CD14-positive monocyte (primary cell): ENCODE measurements around the gene GGT7. TPM values are rescaled to one million over a fixed set of nuclear protein-coding genes. Genes with fewer than 3 reads are reported as not detected.

Experiments
- DNase-seq, 3 donors: peaks; one replicate each; pipeline ENCODE4 v3.0.0-alpha.2; 2011 to 2022
- H2AFZ ChIP-seq: 2 replicates; pipeline ENCODE4 v1.6.0; 2012; ENCODE audit warnings: mild to moderate bottlenecking, low read depth, low read length, inconsistent platforms; ENCODE audit not compliant: insufficient read depth, poor library complexity, severe bottlenecking
- H3K27ac ChIP-seq, 2 donors: 1 replicate in 1 of 2; 2 replicates in 1 of 2; pipeline ENCODE4 v1.5.1; 2012 to 2013; ENCODE audit warnings: low read length in 2 of 2, control low read depth in 1 of 2, inconsistent platforms in 1 of 2, low read depth in 1 of 2, mild to moderate bottlenecking in 1 of 2
- H3K27me3 ChIP-seq, 2 donors: one replicate each; pipeline versions ENCODE4 v1.6.0 to v1.6.1; 2011 to 2013; ENCODE audit warnings: low read length in 2 of 2; ENCODE audit not compliant: control insufficient read depth in 2 of 2, insufficient read depth in 2 of 2
- H3K36me3 ChIP-seq, 2 donors: replicated peaks in 1 of 2; 1 replicate in 1 of 2; 2 replicates in 1 of 2; pipeline versions ENCODE4 v1.5.1 to v1.6.1; 2012 to 2013; ENCODE audit warnings: low read length in 2 of 2, control low read depth in 1 of 2, inconsistent platforms in 1 of 2, mild to moderate bottlenecking in 1 of 2; ENCODE audit not compliant: insufficient read depth in 2 of 2, control insufficient read depth in 1 of 2
- H3K4me1 ChIP-seq, 2 donors: 1 replicate in 1 of 2; 2 replicates in 1 of 2; pipeline versions ENCODE4 v1.5.1 to v1.6.1; 2012 to 2013; ENCODE audit warnings: low read length in 2 of 2, control low read depth in 1 of 2, inconsistent platforms in 1 of 2, mild to moderate bottlenecking in 1 of 2, moderate library complexity in 1 of 2; ENCODE audit not compliant: insufficient read depth in 2 of 2, control insufficient read depth in 1 of 2
- H3K4me2 ChIP-seq: replicated peaks from 2 replicates; pipeline ENCODE3; 2012; ENCODE audit warnings: low read length, moderate library complexity, mild to moderate bottlenecking; ENCODE audit not compliant: poor library complexity, severe bottlenecking; ENCODE audit errors: extremely low read depth
- H3K4me3 ChIP-seq, 3 experiments: fragments of 200-600 bp in 1 of 3; sonication (generic) in 1 of 3; replicated peaks in 1 of 3; 1 replicate in 2 of 3; 2 replicates in 1 of 3; pipeline ENCODE4 v1.5.1; 2011 to 2013; ENCODE audit warnings: low read length in 3 of 3, mild to moderate bottlenecking in 3 of 3, control low read depth in 2 of 3, low read depth in 2 of 3, inconsistent platforms in 1 of 3, moderate library complexity in 1 of 3
- H3K79me2 ChIP-seq: 2 replicates; pipeline ENCODE4 v1.6.0; 2012; ENCODE audit warnings: mild to moderate bottlenecking, control low read depth, inconsistent platforms, low read length, moderate library complexity; ENCODE audit not compliant: insufficient read depth
- H3K9ac ChIP-seq: 2 replicates; pipeline ENCODE4 v1.6.0; 2017; ENCODE audit warnings: low read length, mild to moderate bottlenecking; ENCODE audit not compliant: insufficient read depth, poor library complexity, severe bottlenecking
- H3K9me3 ChIP-seq, 2 donors: replicated peaks in 1 of 2; 1 replicate in 1 of 2; 2 replicates in 1 of 2; pipeline versions ENCODE4 v1.5.1 to v1.6.1; 2012 to 2013; ENCODE audit warnings: low read length in 2 of 2, control low read depth in 1 of 2; ENCODE audit not compliant: control insufficient read depth in 1 of 2, insufficient read depth in 1 of 2
- H4K20me1 ChIP-seq: 2 replicates; pipeline ENCODE4 v1.6.0; 2012; ENCODE audit warnings: mild to moderate bottlenecking, low read length, control low read depth, moderate library complexity; ENCODE audit not compliant: insufficient read depth
- H3K27ac Mint-ChIP-seq, 7 donors: one replicate each; pipeline ENCODE4 v1.8.0; 2020; ENCODE audit warnings: mild to moderate bottlenecking in 7 of 7, mixed read lengths in 7 of 7, moderate library complexity in 6 of 7, inconsistent platforms in 2 of 7
- H3K27me3 Mint-ChIP-seq, 3 donors: one replicate each; pipeline ENCODE4 v1.8.0; 2021 to 2022; ENCODE audit warnings: low read depth in 3 of 3, mild to moderate bottlenecking in 3 of 3, mixed read lengths in 3 of 3, moderate library complexity in 3 of 3, inconsistent platforms in 1 of 3
- H3K36me3 Mint-ChIP-seq, 2 donors: one replicate each; pipeline ENCODE4 v1.8.0; 2020; ENCODE audit warnings: mixed read lengths in 2 of 2, inconsistent platforms in 1 of 2, mild to moderate bottlenecking in 1 of 2
- H3K4me1 Mint-ChIP-seq: one replicate; pipeline ENCODE4 v1.8.0; 2020; ENCODE audit warnings: mild to moderate bottlenecking, mixed read lengths
- H3K4me3 Mint-ChIP-seq, 2 donors: one replicate each; pipeline ENCODE4 v1.8.0; 2020; ENCODE audit warnings: mild to moderate bottlenecking in 2 of 2, mixed read lengths in 2 of 2, moderate library complexity in 1 of 2
- H3K9me3 Mint-ChIP-seq, 7 donors: one replicate each; pipeline ENCODE4 v1.8.0; 2020 to 2022; ENCODE audit warnings: mixed read lengths in 7 of 7, mild to moderate bottlenecking in 6 of 7, moderate library complexity in 6 of 7, inconsistent platforms in 2 of 7
- WGBS: methylation state at CpG from one replicate; pipeline ENCODE4 v1.1.5; 2013; ENCODE audit warnings: missing lambda C conversion rate; ENCODE audit not compliant: insufficient coverage; 5-methylcytosine and 5-hydroxymethylcytosine counted together
- intact Hi-C, 2 donors: fragments of 100-400 bp; cut with micrococcal nuclease; formaldehyde crosslinking; loops; one replicate each; pipeline versions ENCODE4 v1.15.0 to v1.15.1; 2023
- polyA plus RNA-seq, 3 donors: library from polyadenylated mRNA; depleted of rRNA in 1 of 3; unstranded in 2 of 3; stranded (reverse) in 1 of 3; fragments of 300-500 nt in 2 of 3; fragments of >200 nt in 1 of 3; fragmentation: Illumina TruSeq in 2 of 3; gene quantifications; 1 replicate in 2 of 3; 2 replicates in 1 of 3; pipeline ENCODE4 v1.2.3, GENCODE V29; 2012 to 2021
- TF ChIP-seq, protein P1 (sequence below): fragments of 200-600 bp; IDR thresholded peaks from one replicate; pipeline ENCODE4 v1.8.0; 2022; ENCODE audit warnings: antibody characterized with exemption, mild to moderate bottlenecking

GGT7 gene
- polyA plus RNA-seq, 3 donors = 2.1 to 10.3 (median 2.4) TPM

DNA sequence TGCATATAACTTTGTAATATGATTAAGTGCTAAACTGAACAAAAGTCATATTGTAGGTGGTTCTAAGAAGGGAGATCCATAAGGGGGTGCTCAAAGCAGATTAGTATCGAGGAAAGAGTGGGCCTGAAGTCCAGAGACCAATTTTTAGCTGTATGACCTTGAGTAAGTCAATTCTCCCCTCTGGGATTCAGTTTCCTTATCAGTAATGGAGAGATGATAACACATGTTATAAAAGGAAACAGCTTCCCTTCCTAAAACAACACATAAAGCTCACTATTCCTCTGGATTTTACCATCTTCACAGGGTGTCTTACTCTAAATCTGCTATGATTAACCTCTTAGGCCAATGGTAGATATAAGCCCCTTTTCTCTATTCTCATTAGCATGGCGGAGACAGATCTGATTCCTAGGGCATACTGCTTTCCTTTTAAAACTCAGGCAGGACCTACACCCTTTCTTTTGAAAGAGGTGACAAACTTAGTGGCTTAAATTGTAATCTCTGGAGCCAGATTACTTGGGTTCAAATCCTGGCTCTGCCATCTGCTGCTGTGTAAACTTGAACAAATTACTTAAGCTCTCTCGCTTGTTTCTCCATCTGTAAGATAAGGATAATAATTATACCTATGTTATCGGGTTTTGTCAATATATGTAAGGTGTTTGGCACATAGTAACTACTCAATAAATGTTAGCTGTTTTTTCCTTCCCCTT is 43.2 kb upstream of the GGT7 start:
- H3K9ac ChIP-seq = no peak overlapping the region
- TF ChIP-seq, protein P1, sequence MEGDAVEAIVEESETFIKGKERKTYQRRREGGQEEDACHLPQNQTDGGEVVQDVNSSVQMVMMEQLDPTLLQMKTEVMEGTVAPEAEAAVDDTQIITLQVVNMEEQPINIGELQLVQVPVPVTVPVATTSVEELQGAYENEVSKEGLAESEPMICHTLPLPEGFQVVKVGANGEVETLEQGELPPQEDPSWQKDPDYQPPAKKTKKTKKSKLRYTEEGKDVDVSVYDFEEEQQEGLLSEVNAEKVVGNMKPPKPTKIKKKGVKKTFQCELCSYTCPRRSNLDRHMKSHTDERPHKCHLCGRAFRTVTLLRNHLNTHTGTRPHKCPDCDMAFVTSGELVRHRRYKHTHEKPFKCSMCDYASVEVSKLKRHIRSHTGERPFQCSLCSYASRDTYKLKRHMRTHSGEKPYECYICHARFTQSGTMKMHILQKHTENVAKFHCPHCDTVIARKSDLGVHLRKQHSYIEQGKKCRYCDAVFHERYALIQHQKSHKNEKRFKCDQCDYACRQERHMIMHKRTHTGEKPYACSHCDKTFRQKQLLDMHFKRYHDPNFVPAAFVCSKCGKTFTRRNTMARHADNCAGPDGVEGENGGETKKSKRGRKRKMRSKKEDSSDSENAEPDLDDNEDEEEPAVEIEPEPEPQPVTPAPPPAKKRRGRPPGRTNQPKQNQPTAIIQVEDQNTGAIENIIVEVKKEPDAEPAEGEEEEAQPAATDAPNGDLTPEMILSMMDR = no peak
- Mint-ChIP-seq H3K9me3 (peaks cover 0 to 2% (median 0%) of the 10 kb centered on the region in 7 donors), H3K4me1 (peaks cover 9% of the 10 kb centered on the region), H3K27ac (peak overlapping the region in 1 of 7 donors; percentile 45), H3K27me3 (no peaks in the 10 kb centered on the region), H3K4me3 (no peak overlapping the region), H3K36me3 (peaks cover 26 to 59% of the 10 kb centered on the region in 2 donors)
- H3K36me3 ChIP-seq = peaks cover 50 to 91% of the 10 kb centered on the region in 2 donors
- no peak overlapping the region for H3K4me2 ChIP-seq
- WGBS = no CpG with 5 or more reads among the region's 4 CpGs
- no peak overlapping the region for H2AFZ ChIP-seq
- no peak overlapping the region for H3K4me3 ChIP-seq
- H3K4me1 ChIP-seq = no peaks in the 10 kb centered on the region
- H3K27ac ChIP-seq = no peak overlapping the region
- H3K79me2 ChIP-seq = no peaks in the 10 kb centered on the region
- intact Hi-C loops = loop anchor here in 1 of 2 donors (5.0 kb wide), 1 partner anchor 644 kb away; no protein-coding TSS in a partner anchor
- no peaks in the 10 kb centered on the region for H4K20me1 ChIP-seq
- no peaks in the 10 kb centered on the region for H3K9me3 ChIP-seq
- DNase-seq = no peak
- no peaks in the 10 kb centered on the region for H3K27me3 ChIP-seq

DNA sequence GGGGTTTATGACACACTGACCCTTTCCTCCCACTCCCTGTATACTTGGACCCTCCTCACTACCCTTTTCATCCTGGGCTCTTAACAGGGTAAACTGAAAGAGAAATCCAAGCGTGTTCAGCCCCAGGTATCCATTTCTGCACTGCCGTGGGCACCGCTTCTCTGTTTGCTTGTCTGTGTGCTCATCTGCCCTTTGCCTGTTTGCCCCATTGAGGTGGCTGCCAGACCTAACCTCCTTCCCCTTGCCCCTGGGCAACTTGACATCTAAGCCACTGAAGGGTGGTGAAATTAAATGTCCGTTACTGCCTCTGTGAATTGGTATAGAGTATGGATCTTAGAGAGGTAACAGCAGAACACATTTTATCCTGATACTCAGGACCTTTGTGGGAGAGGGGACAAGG is 42.5 kb upstream of the GGT7 start:
- intact Hi-C loops = loop anchor here in 1 of 2 donors (5.0 kb wide), 1 partner anchor 643 kb away; no protein-coding TSS in a partner anchor
- WGBS = 97% methylated on average over 3 of the region's 4 CpGs

More for the DNA sequence above, 42.5 kb upstream of the GGT7 start:
- peaks cover 10% of the 10 kb centered on the region for H3K4me1 Mint-ChIP-seq
- Histone ChIP-seq H4K20me1 (no peaks in the 10 kb centered on the region), H3K27me3 (no peaks in the 10 kb centered on the region), H3K4me2 (no peak overlapping the region), H3K4me3 (no peak overlapping the region), H2AFZ (no peak overlapping the region), H3K36me3 (peaks cover 42 to 91% of the 10 kb centered on the region in 2 donors), H3K9me3 (no peaks in the 10 kb centered on the region), H3K4me1 (no peaks in the 10 kb centered on the region), H3K79me2 (no peaks in the 10 kb centered on the region), H3K27ac (no peak overlapping the region), H3K9ac (no peak overlapping the region)
- DNase-seq = no peak
- H3K36me3 Mint-ChIP-seq = peaks cover 27 to 59% of the 10 kb centered on the region in 2 donors
- no peak overlapping the region for H3K4me3 Mint-ChIP-seq
- peak overlapping the region in 1 of 7 donors; percentile 45 for H3K27ac Mint-ChIP-seq
- H3K27me3 Mint-ChIP-seq = no peaks in the 10 kb centered on the region
- peaks cover 0 to 2% (median 0%) of the 10 kb centered on the region in 7 donors for H3K9me3 Mint-ChIP-seq
- TF ChIP-seq, protein P1 = no peak
